H1 (cell line): ENCODE data around the gene ZSWIM6. TPM values are rescaled to one million over a fixed set of nuclear protein-coding genes. Genes with fewer than 3 reads are reported as not detected.

ENCODE experiments used
- CTCF ChIA-PET: fragments of 300-600 bp; sonication (Branson Sonifier 250); formaldehyde crosslinking; loops from one replicate; lab custom pipeline; 2021; ENCODE audit not compliant: partially characterized antibody; lab: Charles Lee
- POLR2A ChIA-PET: fragments of 300-600 bp; sonication (Branson Sonifier 250); formaldehyde crosslinking; loops from one replicate; lab custom pipeline; 2021; ENCODE audit warnings: inconsistent platforms; ENCODE audit not compliant: partially characterized antibody; lab: Charles Lee
- DNase-seq, 2 experiments: peaks; one replicate each; pipeline versions ENCODE4 v3.0.0 to v3.0.0-alpha.2; 2010 to 2022; ENCODE audit warnings: low spot score in 2 of 2, low read depth in 1 of 2, mixed read lengths in 1 of 2
- FAIRE-seq: peaks from 2 replicates; lab custom pipeline; 2011; peaks lifted over from hg19 to GRCh38; lab: Jason Lieb, UNC
- H2AFZ ChIP-seq: 2 replicates; pipeline ENCODE4 v1.8.1; 2012; ENCODE audit warnings: low read length, inconsistent platforms
- H2AK5ac ChIP-seq: 2 replicates; pipeline ENCODE4 v1.6.1; 2013; ENCODE audit warnings: low read depth, low read length
- H2BK120ac ChIP-seq: replicated peaks from 2 replicates; pipeline ENCODE3; 2013; ENCODE audit warnings: low read depth, low read length, inconsistent platforms
- H2BK12ac ChIP-seq: 2 replicates; pipeline ENCODE4 v1.6.1; 2013; ENCODE audit warnings: low read depth, low read length
- H2BK15ac ChIP-seq: 2 replicates; pipeline ENCODE4 v1.6.1; 2013; ENCODE audit warnings: low read length
- H2BK20ac ChIP-seq: 2 replicates; pipeline ENCODE4 v1.6.1; 2013; ENCODE audit warnings: low read length
- H2BK5ac ChIP-seq: 2 replicates; pipeline ENCODE4 v1.6.1; 2013; ENCODE audit warnings: low read depth, low read length
- H3K14ac ChIP-seq: 2 replicates; pipeline ENCODE4 v1.6.1; 2013; ENCODE audit warnings: inconsistent platforms; ENCODE audit not compliant: insufficient read length
- H3K18ac ChIP-seq: 2 replicates; pipeline ENCODE4 v1.6.1; 2013; ENCODE audit warnings: low read length; ENCODE audit errors: extremely low read depth
- H3K23ac ChIP-seq: 2 replicates; pipeline ENCODE4 v1.6.1; 2013; ENCODE audit warnings: inconsistent platforms; ENCODE audit not compliant: insufficient read length
- H3K23me2 ChIP-seq: 2 replicates; pipeline ENCODE4 v1.6.1; 2013; ENCODE audit warnings: low read depth, low read length
- H3K27ac ChIP-seq: 2 replicates; pipeline ENCODE4 v1.6.1; 2011; ENCODE audit warnings: low read depth, low read length, inconsistent platforms
- H3K27me3 ChIP-seq, 4 experiments: replicated peaks in 1 of 4; 1 replicate in 1 of 4; 2 replicates in 3 of 4; pipeline versions ENCODE4 v1.6.1 to v1.8.1; 2011 to 2013; ENCODE audit warnings: low read length in 3 of 4, mild to moderate bottlenecking in 3 of 4, inconsistent platforms in 2 of 4, mixed read lengths in 2 of 4, moderate library complexity in 1 of 4; ENCODE audit not compliant: control insufficient read depth in 3 of 4, insufficient read depth in 3 of 4; ENCODE audit errors: extremely low read depth in 1 of 4
- H3K36me3 ChIP-seq, 4 experiments: 2 replicates each; pipeline versions ENCODE4 v1.6.1 to v1.8.1; 2011 to 2013; ENCODE audit warnings: mild to moderate bottlenecking in 4 of 4, low read length in 3 of 4, moderate library complexity in 2 of 4, control low read depth in 1 of 4, inconsistent platforms in 1 of 4; ENCODE audit not compliant: insufficient read depth in 4 of 4, control insufficient read depth in 2 of 4
- H3K4ac ChIP-seq: replicated peaks from 2 replicates; pipeline ENCODE3; 2013; ENCODE audit warnings: low read length, low read depth, mixed read lengths, inconsistent platforms; ENCODE audit not compliant: insufficient read length
- H3K4me1 ChIP-seq, 4 experiments: replicated peaks in 1 of 4; 1 replicate in 1 of 4; 2 replicates in 3 of 4; pipeline versions ENCODE4 v1.6.1 to v1.8.1; 2011 to 2013; ENCODE audit warnings: low read length in 3 of 4, inconsistent platforms in 2 of 4, mixed read lengths in 1 of 4; ENCODE audit not compliant: insufficient read depth in 4 of 4, control insufficient read depth in 3 of 4
- H3K4me2 ChIP-seq, 2 experiments: 2 replicates each; pipeline versions ENCODE4 v1.6.1 to v1.8.1; 2011 to 2013; ENCODE audit warnings: low read depth in 2 of 2, low read length in 2 of 2, control low read depth in 1 of 2, inconsistent platforms in 1 of 2, mild to moderate bottlenecking in 1 of 2; ENCODE audit not compliant: insufficient read depth in 1 of 2
- H3K4me3 ChIP-seq, 4 experiments: fragments of 200-600, 300-600 bp in 1 of 4; sonication (generic), shearing (Covaris generic), sonication (Bioruptor Twin) in 1 of 4; 2 replicates each; pipeline versions ENCODE4 v1.5.1 to v1.8.1; 2011 to 2016; ENCODE audit warnings: low read length in 4 of 4, low read depth in 3 of 4, control low read depth in 2 of 4, inconsistent platforms in 2 of 4, mild to moderate bottlenecking in 2 of 4, mixed read lengths in 1 of 4, moderate library complexity in 1 of 4; ENCODE audit not compliant: insufficient read depth in 2 of 4; ENCODE audit errors: extremely low read depth in 1 of 4
- H3K56ac ChIP-seq: replicated peaks from 2 replicates; pipeline ENCODE3; 2013; ENCODE audit warnings: low read depth, mild to moderate bottlenecking, mixed read lengths, low read length, inconsistent platforms; ENCODE audit not compliant: insufficient read length
- H3K79me1 ChIP-seq: 2 replicates; pipeline ENCODE4 v1.6.1; 2013; ENCODE audit warnings: low read depth, low read length, control low read depth
- H3K79me2 ChIP-seq, 2 experiments: 2 replicates each; pipeline versions ENCODE4 v1.6.1 to v1.8.1; 2012 to 2013; ENCODE audit warnings: low read length in 2 of 2, mild to moderate bottlenecking in 2 of 2, inconsistent platforms in 1 of 2; ENCODE audit not compliant: insufficient read depth in 2 of 2, control insufficient read depth in 1 of 2
- H3K9ac ChIP-seq, 4 experiments: replicated peaks in 1 of 4; 1 replicate in 1 of 4; 2 replicates in 3 of 4; pipeline versions ENCODE4 v1.6.1 to v1.8.1; 2011 to 2013; ENCODE audit warnings: low read depth in 3 of 4, low read length in 3 of 4, control low read depth in 2 of 4, mild to moderate bottlenecking in 2 of 4, moderate library complexity in 2 of 4, inconsistent platforms in 1 of 4; ENCODE audit errors: extremely low read depth in 1 of 4
- H3K9me3 ChIP-seq, 2 experiments: 2 replicates each; pipeline versions ENCODE4 v1.6.1 to v1.8.1; 2012 to 2013; ENCODE audit warnings: mild to moderate bottlenecking in 2 of 2, moderate library complexity in 2 of 2, control low read depth in 1 of 2, inconsistent platforms in 1 of 2, low read depth in 1 of 2, low read length in 1 of 2, mixed read lengths in 1 of 2; ENCODE audit not compliant: insufficient read depth in 2 of 2
- H4K20me1 ChIP-seq, 2 experiments: replicated peaks in 1 of 2; 2 replicates each; pipeline versions ENCODE3 to v1.8.1; 2011 to 2013; ENCODE audit warnings: inconsistent platforms in 2 of 2, low read length in 2 of 2, mild to moderate bottlenecking in 1 of 2; ENCODE audit not compliant: insufficient read depth in 2 of 2, control insufficient read depth in 1 of 2
- H4K5ac ChIP-seq: 2 replicates; pipeline ENCODE4 v1.6.1; 2013; ENCODE audit warnings: low read length, low read depth, mixed read lengths, inconsistent platforms; ENCODE audit not compliant: insufficient read length
- H4K8ac ChIP-seq: 2 replicates; pipeline ENCODE4 v1.8.0; 2013; ENCODE audit warnings: mild to moderate bottlenecking, moderate library complexity, low read length, inconsistent platforms; ENCODE audit not compliant: insufficient read depth; ENCODE audit errors: extremely low read depth
- H4K91ac ChIP-seq: replicated peaks from 2 replicates; pipeline ENCODE3; 2013; ENCODE audit warnings: low read length, mixed read lengths, inconsistent platforms; ENCODE audit not compliant: insufficient read length
- TCF12 ChIP-seq: IDR thresholded peaks from 2 replicates; pipeline ENCODE4 v1.6.1; 2011; ENCODE audit warnings: low read depth, mild to moderate bottlenecking, low read length
- polyA plus RNA-seq, 7 experiments: library from polyadenylated mRNA; depleted of rRNA in 3 of 7; stranded (reverse) in 5 of 7; unstranded in 2 of 7; fragments of >200 nt in 5 of 7; fragments of 200-250 nt in 2 of 7; gene quantifications; 1 replicate in 5 of 7; 2 replicates in 1 of 7; 4 replicates in 1 of 7; pipeline versions ENCODE4 v1.2.1 to v1.2.3, GENCODE V29; 2011 to 2013; ENCODE audit warnings: missing spikeins in 2 of 7, mixed read lengths in 2 of 7
- total RNA-seq: library from RNA; stranded (reverse); fragmentation: NEBNext Ultra II Directional; extraction: Animal tissue kit (Norgen Biotek cat#: 25700); gene quantifications from 2 replicates; pipeline ENCODE4 v1.2.1, GENCODE V29; 2021

Gene ZSWIM6
- total and polyA plus RNA-seq, 2 of the 8 experiments (the other 6 are each of a cell fraction or from before 2014, with no cell fraction given): 7.9 to 12.4 TPM

- H2BK5ac ChIP-seq: no peak overlapping the region
- no peak overlapping the region for H4K5ac ChIP-seq
- H3K79me1 ChIP-seq: no peaks in the 10 kb centered on the region; the same call in 1 of the 2 replicates
- no peak overlapping the region for H3K4me3 ChIP-seq
- no peaks in the 10 kb centered on the region for H3K23me2 ChIP-seq
- FAIRE-seq (no peak), DNase-seq (no peak)
- no peaks in the 10 kb centered on the region; a peak in 1 of 7 replicates for H3K27me3 ChIP-seq
- TF ChIP-seq TCF12: no peak
- H3K4me1 ChIP-seq: no peaks in the 10 kb centered on the region
- no peaks in the 10 kb centered on the region for H3K9me3 ChIP-seq
- no peak overlapping the region for H4K91ac ChIP-seq
- H3K27ac ChIP-seq: no peak overlapping the region
- H2AK5ac ChIP-seq: no peak overlapping the region
- ChIA-PET CTCF (interaction anchor here (1.7 kb wide), 1 partner anchor 9 kb away, joined by 4 read pairs; no protein-coding TSS in a partner anchor), POLR2A (no interaction called here)
- H2AFZ ChIP-seq: no peak overlapping the region
- no peaks in the 10 kb centered on the region for H3K79me2 ChIP-seq
- no peak overlapping the region for H2BK15ac ChIP-seq
- no peak overlapping the region for H4K8ac ChIP-seq
- H3K56ac ChIP-seq: no peak overlapping the region
- no peak overlapping the region for H2BK12ac ChIP-seq
- H4K20me1 ChIP-seq: no peaks in the 10 kb centered on the region
- no peak overlapping the region for H3K14ac ChIP-seq
- no peak overlapping the region for H2BK20ac ChIP-seq
- H3K23ac ChIP-seq: no peak overlapping the region
- no peaks in the 10 kb centered on the region; a peak in 1 of 8 replicates for H3K36me3 ChIP-seq
- no peak overlapping the region for H3K18ac ChIP-seq
- no peak overlapping the region for H3K9ac ChIP-seq
- H3K4ac ChIP-seq: no peak overlapping the region
- H3K4me2 ChIP-seq: no peak overlapping the region
- H2BK120ac ChIP-seq: no peak overlapping the region
Measured at GRCh38 chr5:61507232-61507631, 175.2 kb downstream of the ZSWIM6 start.
